Upper lobe of left lung (tissue), 4 donors: ENCODE results near the gene TMEM106C.

Experiments used
- POLR2A ChIP-seq, 4 donors: fragments of 450-650 bp; IDR thresholded peaks; one replicate each; pipeline ENCODE4 v1.5.1; 2016 to 2017; ENCODE audit warnings: antibody characterized with exemption in 4 of 4, mild to moderate bottlenecking in 2 of 4
- TF ChIP-seq, protein P1 (sequence below), 6 experiments: fragments of 450-650 bp in 4 of 6; fragments of 200-600 bp in 2 of 6; sonication (generic) in 2 of 6; IDR thresholded peaks; one replicate each; pipeline ENCODE4 v1.5.1; 2016 to 2019; ENCODE audit warnings: antibody characterized with exemption in 6 of 6

DNA sequence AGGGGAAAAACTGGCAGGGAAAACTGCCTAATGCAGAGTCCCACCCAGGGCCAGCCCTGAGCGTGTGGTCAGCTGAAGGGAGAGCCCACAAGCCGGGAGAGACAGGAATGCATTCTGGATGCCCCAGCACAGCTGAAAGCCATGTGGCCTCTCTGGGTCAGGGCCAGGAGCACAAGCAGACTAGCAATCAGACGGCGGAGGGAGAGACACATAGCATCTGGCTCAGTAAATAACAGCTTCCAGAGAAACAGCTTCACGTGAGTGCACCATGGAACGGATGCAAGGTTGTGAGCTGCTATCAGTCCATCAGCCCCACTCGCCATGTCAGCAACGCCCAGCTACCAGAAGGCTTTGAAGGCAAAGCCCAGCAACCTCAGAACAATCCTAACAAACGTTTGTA, 28.2 kb upstream of the TMEM106C start:
- TF ChIP-seq POLR2A (IDR thresholded peaks at IDR 0.05) = no peak
- TF ChIP-seq, protein P1, sequence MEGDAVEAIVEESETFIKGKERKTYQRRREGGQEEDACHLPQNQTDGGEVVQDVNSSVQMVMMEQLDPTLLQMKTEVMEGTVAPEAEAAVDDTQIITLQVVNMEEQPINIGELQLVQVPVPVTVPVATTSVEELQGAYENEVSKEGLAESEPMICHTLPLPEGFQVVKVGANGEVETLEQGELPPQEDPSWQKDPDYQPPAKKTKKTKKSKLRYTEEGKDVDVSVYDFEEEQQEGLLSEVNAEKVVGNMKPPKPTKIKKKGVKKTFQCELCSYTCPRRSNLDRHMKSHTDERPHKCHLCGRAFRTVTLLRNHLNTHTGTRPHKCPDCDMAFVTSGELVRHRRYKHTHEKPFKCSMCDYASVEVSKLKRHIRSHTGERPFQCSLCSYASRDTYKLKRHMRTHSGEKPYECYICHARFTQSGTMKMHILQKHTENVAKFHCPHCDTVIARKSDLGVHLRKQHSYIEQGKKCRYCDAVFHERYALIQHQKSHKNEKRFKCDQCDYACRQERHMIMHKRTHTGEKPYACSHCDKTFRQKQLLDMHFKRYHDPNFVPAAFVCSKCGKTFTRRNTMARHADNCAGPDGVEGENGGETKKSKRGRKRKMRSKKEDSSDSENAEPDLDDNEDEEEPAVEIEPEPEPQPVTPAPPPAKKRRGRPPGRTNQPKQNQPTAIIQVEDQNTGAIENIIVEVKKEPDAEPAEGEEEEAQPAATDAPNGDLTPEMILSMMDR (IDR thresholded peaks at IDR 0.05) = no peak
